GM12878 (cell line): Measurements from ENCODE around the gene SLC34A3. TPM values are rescaled to one million over a fixed set of nuclear protein-coding genes. Genes with fewer than 3 reads are reported as not detected.

Experiments used
- BCL11A ChIP-seq: IDR thresholded peaks from 2 replicates; pipeline ENCODE4 v1.6.1; 2011; ENCODE audit warnings: low read depth, low read length
- BCLAF1 ChIP-seq: fragments of 450-650 bp; IDR thresholded peaks from 2 replicates; pipeline ENCODE4 v1.6.1; 2017; ENCODE audit warnings: antibody characterized with exemption, mild to moderate bottlenecking, moderate library complexity
- CBX5 ChIP-seq: sonication (generic); IDR thresholded peaks from 2 replicates; pipeline ENCODE4 v1.6.1; 2016; ENCODE audit warnings: low read depth, moderate library complexity, mild to moderate bottlenecking, inconsistent platforms
- CEBPZ ChIP-seq: fragments of 150-350 bp; IDR thresholded peaks from 2 replicates; pipeline ENCODE4 v1.6.1; 2016; ENCODE audit warnings: low read depth, low read length
- CHD1 ChIP-seq: IDR thresholded peaks from 2 replicates; pipeline ENCODE4 v1.6.1; 2012; ENCODE audit warnings: low read depth, low read length, improper control_type of control experiment
- CHD4 ChIP-seq: fragments of 200-600 bp; sonication (generic); IDR thresholded peaks from 2 replicates; pipeline ENCODE4 v1.6.1; 2016; ENCODE audit warnings: mild to moderate bottlenecking
- FOXK2 ChIP-seq: fragments of 450-650 bp; IDR thresholded peaks from 2 replicates; pipeline ENCODE4 v1.6.1; 2017; ENCODE audit warnings: mild to moderate bottlenecking, moderate library complexity
- IKZF1 ChIP-seq: fragments of 450-650 bp; conservative IDR thresholded peaks from 2 replicates; pipeline ENCODE4 v1.6.1; 2017; ENCODE audit warnings: antibody characterized with exemption, mild to moderate bottlenecking
- LARP7 ChIP-seq: fragments of 450-650 bp; IDR thresholded peaks from 2 replicates; pipeline ENCODE4 v1.6.1; 2017; ENCODE audit warnings: mild to moderate bottlenecking
- NFIC ChIP-seq: IDR thresholded peaks from 2 replicates; pipeline ENCODE4 v1.6.1; 2012; ENCODE audit warnings: low read depth, mild to moderate bottlenecking, inconsistent platforms, low read length, moderate library complexity
- PAX5 ChIP-seq: IDR thresholded peaks from 2 replicates; pipeline ENCODE4 v1.6.1; 2011; ENCODE audit warnings: low read depth, low read length, borderline replicate concordance
- PBX3 ChIP-seq: IDR thresholded peaks from 2 replicates; pipeline ENCODE4 v1.6.1; 2011; ENCODE audit warnings: mild to moderate bottlenecking, low read depth, low read length, moderate library complexity; ENCODE audit not compliant: insufficient replicate concordance
- POLR2AphosphoS2 ChIP-seq: IDR thresholded peaks from 2 replicates; pipeline ENCODE4 v1.6.1; 2011; ENCODE audit warnings: low read depth, mild to moderate bottlenecking, low read length, improper control_type of control experiment, moderate library complexity
- SIN3A ChIP-seq: IDR thresholded peaks from 2 replicates; pipeline ENCODE4 v1.6.1; 2012; ENCODE audit warnings: low read depth, low read length, improper control_type of control experiment
- SKIL ChIP-seq: fragments of 450-650 bp; IDR thresholded peaks from 2 replicates; pipeline ENCODE4 v1.6.1; 2017; ENCODE audit warnings: mild to moderate bottlenecking, low read depth, inconsistent platforms; ENCODE audit not compliant: poor library complexity, severe bottlenecking
- SREBF1 ChIP-seq: IDR thresholded peaks from 2 replicates; pipeline ENCODE4 v1.6.1; 2012; ENCODE audit warnings: mild to moderate bottlenecking, low read length
- STAT1 ChIP-seq: fragments of 450-650 bp; conservative IDR thresholded peaks from 2 replicates; pipeline ENCODE4 v1.6.1; 2014; ENCODE audit warnings: antibody characterized with exemption, mild to moderate bottlenecking
- TAF1 ChIP-seq: IDR thresholded peaks from 2 replicates; pipeline ENCODE4 v1.6.1; 2011; ENCODE audit warnings: mild to moderate bottlenecking, low read depth, low read length, borderline replicate concordance
- TCF12 ChIP-seq: IDR thresholded peaks from 2 replicates; pipeline ENCODE4 v1.6.1; 2011; ENCODE audit warnings: low read depth, mild to moderate bottlenecking, low read length
- YBX1 ChIP-seq: fragments of 450-650 bp; IDR thresholded peaks from 2 replicates; pipeline ENCODE4 v1.6.1; 2016; ENCODE audit warnings: antibody characterized with exemption
- ZNF274 ChIP-seq: IDR thresholded peaks from one replicate; pipeline ENCODE4 v1.8.0; 2011; ENCODE audit not compliant: insufficient read length, insufficient read depth
- ZNF384 ChIP-seq: IDR thresholded peaks from 2 replicates; pipeline ENCODE4 v1.6.1; 2012; ENCODE audit warnings: low read depth, mild to moderate bottlenecking, low read length, improper control_type of control experiment, borderline replicate concordance
- polyA plus RNA-seq, 11 experiments: library from polyadenylated mRNA; depleted of rRNA in 4 of 11; unstranded in 6 of 11; stranded (reverse) in 5 of 11; fragments of >200 nt; fragmentation: Nextera tagmentation in 4 of 11; fragmentation: Illumina TruSeq in 1 of 11; extraction: Ambion mirVana in 4 of 11; extraction: Trizol in 1 of 11; gene quantifications; 1 replicate in 1 of 11; 2 replicates in 10 of 11; pipeline versions ENCODE4 v1.2.1 to v1.2.3, GENCODE V29; 2011 to 2016; ENCODE audit warnings: inconsistent platforms in 2 of 11, missing spikeins in 2 of 11, low read depth in 1 of 11
- total RNA-seq, 4 experiments: library from RNA; depleted of rRNA in 3 of 4; stranded (reverse); fragments of >200 nt in 3 of 4; fragmentation: Illumina TruSeq in 1 of 4; extraction: Trizol in 1 of 4; gene quantifications; 2 replicates each; pipeline versions ENCODE4 v1.2.1 to v1.2.3, GENCODE V29; 2013 to 2021

Gene SLC34A3
- total and polyA plus RNA-seq, 10 of the 15 experiments (the other 5 are each of a cell fraction or from before 2014, with no cell fraction given): not detected

- TF ChIP-seq LARP7 (0 out of 2 replicates have a peak, but pooled peaks have one; percentile 62), SREBF1 (no peak), SKIL (no peak), YBX1 (no peak), PBX3 (peak; percentile 83), TCF12 (no peak), FOXK2 (no peak), TAF1 (peak; percentile 71; the same call in 1 of the 2 replicates), NFIC (no peak), SIN3A (peak; percentile 47), PAX5 (no peak), CHD1 (no peak), CHD4 (no peak), CEBPZ (no peak), CBX5 (no peak), STAT1 (peak; percentile 74; the same call in 1 of the 2 replicates), BCL11A (no peak), ZNF384 (no peak), ZNF274 (no peak), IKZF1 (peak; percentile 91), POLR2AphosphoS2 (no peak), BCLAF1 (no peak)
These were observed 7.4 kb upstream of the SLC34A3 start (continued) for GRCh38 chr9:137223078-137223970.
